GM18861 (cell line): Measurements from ENCODE around the gene MPP7.

Source experiments
- ATAC-seq: cut with Tn5 transposase; IDR thresholded peaks from one replicate; pipeline ENCODE4 v1.9.1; 2021; ENCODE audit not compliant: unreplicated experiment

The MPP7 gene

GRCh38 chr10:28273343-28273742, 29.5 kb downstream of the MPP7 start:
- ATAC-seq: no peak

GRCh38 chr10:28269842-28270456, 32.9 kb downstream of the MPP7 start:
- ATAC-seq: no peak

- no peak for ATAC-seq
Observed at GRCh38 chr10:28266449-28267224, 36.2 kb downstream of the MPP7 start.

- no peak for ATAC-seq
Observed at GRCh38 chr10:28263136-28263857, 39.6 kb downstream of the MPP7 start.

- no peak for ATAC-seq
Observed at GRCh38 chr10:28256776-28257175, 46.1 kb downstream of the MPP7 start.

- no peak for ATAC-seq
Observed at GRCh38 chr10:28254290-28254985, 48.4 kb downstream of the MPP7 start.

- no peak for ATAC-seq
Observed at GRCh38 chr10:28253169-28253785, 49.6 kb downstream of the MPP7 start.
